Measurements from ENCODE around the gene ADAMTS18. TPM values are rescaled to one million over a fixed set of nuclear protein-coding genes. Genes with fewer than 3 reads are reported as not detected.
"Not testable (repeated sequence)": the region's sequence is repeated elsewhere in the genome, so short reads cannot be mapped to it uniquely, and the experiment has no call there.

Gene ADAMTS18
- polyA plus RNA-seq, 1 of the 3 experiments (the other 2 are of a cell fraction): under 0.01 TPM

DNA sequence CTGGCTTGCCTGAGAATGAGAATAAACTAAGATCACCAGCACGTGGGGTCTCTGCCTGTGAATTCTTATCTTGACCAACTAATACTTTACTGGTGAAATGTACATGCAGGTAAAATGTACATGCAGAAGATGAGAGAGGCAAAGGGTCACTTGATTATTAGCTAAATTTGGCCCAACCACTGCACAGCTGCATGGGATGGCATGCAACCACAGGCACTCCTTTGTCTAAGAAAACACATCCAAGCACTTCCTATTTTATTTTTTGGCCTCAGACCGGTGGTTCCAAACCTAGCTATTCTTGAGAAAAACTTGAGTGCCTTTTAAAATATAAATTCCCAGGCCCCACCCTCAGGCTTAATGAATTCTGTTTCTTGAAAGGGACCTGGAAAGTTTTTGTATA lies 157.7 kb downstream of the ADAMTS18 start (continued):
- TF ChIP-seq, protein P1, sequence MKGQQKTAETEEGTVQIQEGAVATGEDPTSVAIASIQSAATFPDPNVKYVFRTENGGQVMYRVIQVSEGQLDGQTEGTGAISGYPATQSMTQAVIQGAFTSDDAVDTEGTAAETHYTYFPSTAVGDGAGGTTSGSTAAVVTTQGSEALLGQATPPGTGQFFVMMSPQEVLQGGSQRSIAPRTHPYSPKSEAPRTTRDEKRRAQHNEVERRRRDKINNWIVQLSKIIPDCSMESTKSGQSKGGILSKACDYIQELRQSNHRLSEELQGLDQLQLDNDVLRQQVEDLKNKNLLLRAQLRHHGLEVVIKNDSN (IDR thresholded peaks at IDR 0.05; ENCODE audit: borderline replicate concordance, low read depth): no peak
- TF ChIP-seq NFIC (IDR thresholded peaks at IDR 0.05; ENCODE audit: borderline replicate concordance) (no peak), JUND (IDR thresholded peaks at IDR 0.05) (no peak)

DNA sequence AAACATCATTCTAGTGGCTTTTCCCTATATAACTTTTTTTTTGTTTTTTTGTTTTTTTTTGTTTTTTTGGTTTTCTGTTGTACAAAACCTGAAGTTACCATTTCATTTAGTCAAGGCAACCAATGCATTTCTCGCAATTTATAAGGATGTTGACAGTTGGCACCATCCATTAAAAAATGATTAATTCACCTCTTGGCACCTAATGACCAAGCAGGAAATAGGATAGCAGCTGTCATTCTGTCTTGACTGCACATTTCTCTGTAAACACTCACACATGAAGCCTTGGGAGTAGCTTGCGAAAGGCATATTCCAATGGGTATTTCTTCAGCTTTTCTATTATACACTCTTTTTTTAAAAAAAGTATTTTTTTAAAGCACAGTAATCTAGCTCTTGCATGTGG lies 158.2 kb downstream of the ADAMTS18 start:
- Histone ChIP-seq H3K9ac (no peak overlapping the region), H2AFZ (ENCODE audit: low read depth) (no peak overlapping the region), H3K27ac (ENCODE audit: low read depth in 2 of 2, low read length in 1 of 2) (no peak overlapping the region), H4K20me1 (ENCODE audit: insufficient read depth) (no peaks in the 10 kb centered on the region), H3F3A (replicated peaks; ENCODE audit: insufficient read depth) (no peaks in the 10 kb centered on the region), H3K9me2 (no peaks in the 10 kb centered on the region), H3K9me3 (no peaks in the 10 kb centered on the region), H3K4me1 (ENCODE audit: control insufficient read depth in 1 of 2, insufficient read depth in 2 of 2, low read depth in 1 of 2, low read length in 1 of 2) (no peaks in the 10 kb centered on the region), H3K36me3 (replicated peaks in 1 of 2; ENCODE audit: control insufficient read depth in 1 of 2, insufficient read depth in 2 of 2, low read length in 1 of 2) (no peaks in the 10 kb centered on the region), H3K4me2 (no peak overlapping the region), H3K4me3 (ENCODE audit: low read depth in 2 of 2, low read length in 1 of 2) (no peak overlapping the region), H3K79me2 (ENCODE audit: insufficient read depth) (no peaks in the 10 kb centered on the region), H3K27me3 (ENCODE audit: insufficient read depth) (no peaks in the 10 kb centered on the region)
- CTCF ChIA-PET: interaction anchor here (0.6 to 1.1 kb wide), 5 partner anchors 27 to 886 kb away, joined by 3 to 4 read pairs (median 3); no protein-coding TSS in a partner anchor
- 90% methylated on average over 2 of the region's 2 CpGs for WGBS (ENCODE audit: low lambda C conversion rate)
- TF ChIP-seq, protein P2, sequence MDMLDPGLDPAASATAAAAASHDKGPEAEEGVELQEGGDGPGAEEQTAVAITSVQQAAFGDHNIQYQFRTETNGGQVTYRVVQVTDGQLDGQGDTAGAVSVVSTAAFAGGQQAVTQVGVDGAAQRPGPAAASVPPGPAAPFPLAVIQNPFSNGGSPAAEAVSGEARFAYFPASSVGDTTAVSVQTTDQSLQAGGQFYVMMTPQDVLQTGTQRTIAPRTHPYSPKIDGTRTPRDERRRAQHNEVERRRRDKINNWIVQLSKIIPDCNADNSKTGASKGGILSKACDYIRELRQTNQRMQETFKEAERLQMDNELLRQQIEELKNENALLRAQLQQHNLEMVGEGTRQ (IDR thresholded peaks at IDR 0.05; ENCODE audit: borderline replicate concordance, low read depth, low read length): no peak
- TF ChIP-seq, protein P3, sequence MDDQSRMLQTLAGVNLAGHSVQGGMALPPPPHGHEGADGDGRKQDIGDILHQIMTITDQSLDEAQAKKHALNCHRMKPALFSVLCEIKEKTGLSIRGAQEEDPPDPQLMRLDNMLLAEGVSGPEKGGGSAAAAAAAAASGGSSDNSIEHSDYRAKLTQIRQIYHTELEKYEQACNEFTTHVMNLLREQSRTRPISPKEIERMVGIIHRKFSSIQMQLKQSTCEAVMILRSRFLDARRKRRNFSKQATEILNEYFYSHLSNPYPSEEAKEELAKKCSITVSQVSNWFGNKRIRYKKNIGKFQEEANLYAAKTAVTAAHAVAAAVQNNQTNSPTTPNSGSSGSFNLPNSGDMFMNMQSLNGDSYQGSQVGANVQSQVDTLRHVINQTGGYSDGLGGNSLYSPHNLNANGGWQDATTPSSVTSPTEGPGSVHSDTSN (IDR thresholded peaks at IDR 0.05): no peak
- TF ChIP-seq NFIC (IDR thresholded peaks at IDR 0.05; ENCODE audit: borderline replicate concordance) (no peak), MEF2A (IDR thresholded peaks at IDR 0.05; ENCODE audit: borderline replicate concordance, low read depth) (no peak), EP300 (IDR thresholded peaks at IDR 0.05; ENCODE audit: borderline replicate concordance in 1 of 2, low read depth in 1 of 2, low read length in 1 of 2) (no peak), SMC3 (IDR thresholded peaks at IDR 0.05; ENCODE audit: low read depth, low read length) (no peak), NRF1 (IDR thresholded peaks at IDR 0.05; ENCODE audit: low read depth, low read length) (no peak), JUND (IDR thresholded peaks at IDR 0.05) (no peak)
- TF ChIP-seq, protein P4, sequence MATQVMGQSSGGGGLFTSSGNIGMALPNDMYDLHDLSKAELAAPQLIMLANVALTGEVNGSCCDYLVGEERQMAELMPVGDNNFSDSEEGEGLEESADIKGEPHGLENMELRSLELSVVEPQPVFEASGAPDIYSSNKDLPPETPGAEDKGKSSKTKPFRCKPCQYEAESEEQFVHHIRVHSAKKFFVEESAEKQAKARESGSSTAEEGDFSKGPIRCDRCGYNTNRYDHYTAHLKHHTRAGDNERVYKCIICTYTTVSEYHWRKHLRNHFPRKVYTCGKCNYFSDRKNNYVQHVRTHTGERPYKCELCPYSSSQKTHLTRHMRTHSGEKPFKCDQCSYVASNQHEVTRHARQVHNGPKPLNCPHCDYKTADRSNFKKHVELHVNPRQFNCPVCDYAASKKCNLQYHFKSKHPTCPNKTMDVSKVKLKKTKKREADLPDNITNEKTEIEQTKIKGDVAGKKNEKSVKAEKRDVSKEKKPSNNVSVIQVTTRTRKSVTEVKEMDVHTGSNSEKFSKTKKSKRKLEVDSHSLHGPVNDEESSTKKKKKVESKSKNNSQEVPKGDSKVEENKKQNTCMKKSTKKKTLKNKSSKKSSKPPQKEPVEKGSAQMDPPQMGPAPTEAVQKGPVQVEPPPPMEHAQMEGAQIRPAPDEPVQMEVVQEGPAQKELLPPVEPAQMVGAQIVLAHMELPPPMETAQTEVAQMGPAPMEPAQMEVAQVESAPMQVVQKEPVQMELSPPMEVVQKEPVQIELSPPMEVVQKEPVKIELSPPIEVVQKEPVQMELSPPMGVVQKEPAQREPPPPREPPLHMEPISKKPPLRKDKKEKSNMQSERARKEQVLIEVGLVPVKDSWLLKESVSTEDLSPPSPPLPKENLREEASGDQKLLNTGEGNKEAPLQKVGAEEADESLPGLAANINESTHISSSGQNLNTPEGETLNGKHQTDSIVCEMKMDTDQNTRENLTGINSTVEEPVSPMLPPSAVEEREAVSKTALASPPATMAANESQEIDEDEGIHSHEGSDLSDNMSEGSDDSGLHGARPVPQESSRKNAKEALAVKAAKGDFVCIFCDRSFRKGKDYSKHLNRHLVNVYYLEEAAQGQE (IDR thresholded peaks at IDR 0.05; ENCODE audit: low read depth, low read length): no peak
- TF ChIP-seq, protein P5, sequence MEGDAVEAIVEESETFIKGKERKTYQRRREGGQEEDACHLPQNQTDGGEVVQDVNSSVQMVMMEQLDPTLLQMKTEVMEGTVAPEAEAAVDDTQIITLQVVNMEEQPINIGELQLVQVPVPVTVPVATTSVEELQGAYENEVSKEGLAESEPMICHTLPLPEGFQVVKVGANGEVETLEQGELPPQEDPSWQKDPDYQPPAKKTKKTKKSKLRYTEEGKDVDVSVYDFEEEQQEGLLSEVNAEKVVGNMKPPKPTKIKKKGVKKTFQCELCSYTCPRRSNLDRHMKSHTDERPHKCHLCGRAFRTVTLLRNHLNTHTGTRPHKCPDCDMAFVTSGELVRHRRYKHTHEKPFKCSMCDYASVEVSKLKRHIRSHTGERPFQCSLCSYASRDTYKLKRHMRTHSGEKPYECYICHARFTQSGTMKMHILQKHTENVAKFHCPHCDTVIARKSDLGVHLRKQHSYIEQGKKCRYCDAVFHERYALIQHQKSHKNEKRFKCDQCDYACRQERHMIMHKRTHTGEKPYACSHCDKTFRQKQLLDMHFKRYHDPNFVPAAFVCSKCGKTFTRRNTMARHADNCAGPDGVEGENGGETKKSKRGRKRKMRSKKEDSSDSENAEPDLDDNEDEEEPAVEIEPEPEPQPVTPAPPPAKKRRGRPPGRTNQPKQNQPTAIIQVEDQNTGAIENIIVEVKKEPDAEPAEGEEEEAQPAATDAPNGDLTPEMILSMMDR (IDR thresholded peaks at IDR 0.05): no peak
- DNase-seq: no peak
- POLR2A ChIA-PET: no interaction called here

DNA sequence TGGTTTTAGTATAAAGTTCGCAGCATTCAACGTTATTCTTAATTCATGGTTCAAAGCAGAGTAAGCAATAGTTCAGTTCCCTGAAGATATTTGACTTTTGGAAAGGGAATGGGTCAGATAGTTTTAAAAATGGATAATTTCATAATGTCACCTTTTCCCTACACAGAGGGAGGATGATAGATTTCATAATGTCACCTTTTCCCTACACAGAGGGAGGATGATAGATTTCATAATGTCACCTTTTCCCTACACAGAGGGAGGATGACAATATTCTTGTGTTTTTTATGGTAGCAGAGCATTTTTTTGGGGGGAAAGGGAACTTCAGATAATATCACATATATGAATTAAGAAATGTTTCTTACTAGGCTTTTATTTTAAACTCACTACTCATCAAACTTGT lies 159.5 kb downstream of the ADAMTS18 start:
- H3K27ac ChIP-seq (ENCODE audit: low read depth in 2 of 2, low read length in 1 of 2); H3K9me2 ChIP-seq; H3K27me3 ChIP-seq (ENCODE audit: insufficient read depth); H3K4me3 ChIP-seq (ENCODE audit: low read depth in 2 of 2, low read length in 1 of 2); H3K36me3 ChIP-seq (replicated peaks in 1 of 2; ENCODE audit: control insufficient read depth in 1 of 2, insufficient read depth in 2 of 2, low read length in 1 of 2); H3K9ac ChIP-seq; H3K9me3 ChIP-seq; H3K4me1 ChIP-seq (ENCODE audit: control insufficient read depth in 1 of 2, insufficient read depth in 2 of 2, low read depth in 1 of 2, low read length in 1 of 2); POLR2A ChIA-PET; H3K79me2 ChIP-seq (ENCODE audit: insufficient read depth); H2AFZ ChIP-seq (ENCODE audit: low read depth); H3K4me2 ChIP-seq; CTCF ChIA-PET; DNase-seq; H4K20me1 ChIP-seq (ENCODE audit: insufficient read depth); H3F3A ChIP-seq (replicated peaks; ENCODE audit: insufficient read depth): not testable (repeated sequence)
- WGBS (ENCODE audit: low lambda C conversion rate): 36% methylated on average over 2 of the region's 2 CpGs
